ENCODE measurements around the gene RAP2A. TPM values are rescaled to one million over a fixed set of nuclear protein-coding genes. Genes with fewer than 3 reads are reported as not detected.
A peak's percentile ranks its signal among the peaks of the same experiment; 100 is the strongest.

The RAP2A gene
- total and polyA plus RNA-seq, 2 donors from 2014 or later, result 7.4 to 25.5 TPM

- Histone ChIP-seq H3K36me3 (ENCODE audit: control insufficient read depth in 2 of 3, insufficient read depth in 3 of 3, low read length in 3 of 3) (no peaks in the 10 kb centered on the region), H3K9me3 (ENCODE audit: control insufficient read depth in 2 of 3, insufficient read depth in 1 of 3, low read length in 3 of 3) (no peaks in the 10 kb centered on the region), H3K9ac (ENCODE audit: low read length in 3 of 3) (peak overlapping the region; percentile 49 to 96 (median 51)), H3K27ac (ENCODE audit: low read depth in 2 of 2, low read length in 2 of 2) (peak overlapping the region; percentile 66 to 72), H3K27me3 (ENCODE audit: control insufficient read depth, insufficient read depth, low read length) (no peaks in the 10 kb centered on the region), H3K4me1 (ENCODE audit: control insufficient read depth in 2 of 3, insufficient read depth in 2 of 3, low read depth in 1 of 3, low read length in 3 of 3) (peaks cover 0 to 3% (median 0%) of the 10 kb centered on the region in 3 donors), H3K4me3 (ENCODE audit: low read length in 3 of 3) (peak overlapping the region; percentile 91 to 98 (median 93))
- FAIRE-seq (no peak), DNase-seq (no peak)
- TF ChIP-seq CTCF (IDR thresholded peaks at IDR 0.05; ENCODE audit: borderline replicate concordance, extremely low read depth, insufficient read depth), result no peak
- intact Hi-C loops (cut with DNase I), result no loop called here
Observed at GRCh38 chr13:97432232-97432916, 1.6 kb upstream of the RAP2A start.

GRCh38 chr13:97432917-97433726 is 847 bp upstream of the RAP2A start:
- FAIRE-seq, result peak; percentile 99
- peak; percentile 99 to 100 (median 100) for DNase-seq
- Histone ChIP-seq H3K9ac (ENCODE audit: low read length in 3 of 3) (peak overlapping the region; percentile 96 to 100 (median 99)), H3K4me1 (ENCODE audit: control insufficient read depth in 2 of 3, insufficient read depth in 2 of 3, low read depth in 1 of 3, low read length in 3 of 3) (peaks cover 0 to 4% (median 3%) of the 10 kb centered on the region in 3 donors), H3K27ac (ENCODE audit: low read depth in 2 of 2, low read length in 2 of 2) (peak overlapping the region; percentile 99 to 100), H3K4me3 (ENCODE audit: low read length in 3 of 3) (peak overlapping the region; percentile 91 to 98 (median 93)), H3K27me3 (ENCODE audit: control insufficient read depth, insufficient read depth, low read length) (no peaks in the 10 kb centered on the region), H3K36me3 (ENCODE audit: control insufficient read depth in 2 of 3, insufficient read depth in 3 of 3, low read length in 3 of 3) (no peaks in the 10 kb centered on the region), H3K9me3 (ENCODE audit: control insufficient read depth in 2 of 3, insufficient read depth in 1 of 3, low read length in 3 of 3) (no peaks in the 10 kb centered on the region)
- TF ChIP-seq CTCF (IDR thresholded peaks at IDR 0.05; ENCODE audit: borderline replicate concordance, extremely low read depth, insufficient read depth), result no peak
- intact Hi-C loops (cut with DNase I), result no loop called here

DNA sequence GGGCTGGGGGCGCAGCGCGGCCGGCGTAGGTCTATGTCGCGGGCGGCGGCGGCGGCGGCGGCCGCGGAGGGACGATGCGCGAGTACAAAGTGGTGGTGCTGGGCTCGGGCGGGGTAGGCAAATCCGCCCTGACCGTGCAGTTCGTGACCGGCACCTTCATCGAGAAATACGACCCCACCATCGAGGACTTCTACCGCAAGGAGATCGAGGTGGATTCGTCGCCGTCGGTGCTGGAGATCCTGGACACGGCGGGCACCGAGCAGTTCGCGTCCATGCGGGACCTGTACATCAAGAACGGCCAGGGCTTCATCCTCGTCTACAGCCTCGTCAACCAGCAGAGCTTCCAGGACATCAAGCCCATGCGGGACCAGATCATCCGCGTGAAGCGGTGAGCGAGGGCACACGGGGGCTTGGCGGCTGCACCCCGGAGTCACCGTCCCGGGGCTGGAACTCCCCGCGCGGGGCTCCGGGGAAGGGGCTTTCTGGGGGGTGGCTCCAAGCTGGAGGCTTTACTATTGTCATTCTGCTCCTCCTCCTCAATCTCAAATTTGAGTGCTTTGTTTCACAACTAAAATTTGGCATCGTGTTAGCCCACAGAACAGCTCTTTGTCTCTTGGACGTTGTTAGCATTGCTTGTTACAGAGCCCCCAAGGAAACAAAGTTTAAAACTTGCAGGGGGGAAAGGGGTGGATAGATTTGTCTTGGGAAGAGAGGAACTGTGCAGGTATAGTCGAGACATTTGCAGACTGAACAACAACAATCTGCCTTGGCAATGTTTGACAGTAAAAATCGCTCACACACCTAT is 630 bp downstream of the RAP2A start:
- FAIRE-seq (no peak), DNase-seq (peak; percentile 63 to 87 (median 66))
- H3K27me3 ChIP-seq (ENCODE audit: control insufficient read depth, insufficient read depth, low read length), result no peaks in the 10 kb centered on the region
- H3K9ac ChIP-seq (ENCODE audit: low read length in 3 of 3), result peak overlapping the region; percentile 65 to 87 (median 68)
- no peaks in the 10 kb centered on the region for H3K9me3 ChIP-seq (ENCODE audit: control insufficient read depth in 2 of 3, insufficient read depth in 1 of 3, low read length in 3 of 3)
- intact Hi-C loops (cut with DNase I), result no loop called here
- H3K4me3 ChIP-seq (ENCODE audit: low read length in 3 of 3), result peak overlapping the region; percentile 83 to 94 (median 93)
- H3K4me1 ChIP-seq (ENCODE audit: control insufficient read depth in 2 of 3, insufficient read depth in 2 of 3, low read depth in 1 of 3, low read length in 3 of 3), result peaks cover 3 to 5% (median 4%) of the 10 kb centered on the region in 3 donors
- peaks cover 0 to 2% (median 0%) of the 10 kb centered on the region in 3 donors for H3K36me3 ChIP-seq (ENCODE audit: control insufficient read depth in 2 of 3, insufficient read depth in 3 of 3, low read length in 3 of 3)
- TF ChIP-seq CTCF (IDR thresholded peaks at IDR 0.05; ENCODE audit: borderline replicate concordance, extremely low read depth, insufficient read depth), result no peak
- peak overlapping the region; percentile 40 to 50 for H3K27ac ChIP-seq (ENCODE audit: low read depth in 2 of 2, low read length in 2 of 2)
